Mucosa of rectum (tissue), 2 donors: ENCODE measurements around the gene AGAP3.

Experiments
- H3K27ac ChIP-seq, 2 donors: one replicate each; pipeline ENCODE4 v1.7.0; 2013; ENCODE audit warnings: inconsistent platforms in 2 of 2, low read depth in 2 of 2, low read length in 2 of 2
- H3K27me3 ChIP-seq, 2 donors: one replicate each; pipeline ENCODE4 v1.7.0; 2013; ENCODE audit warnings: low read length in 2 of 2; ENCODE audit not compliant: control insufficient read depth in 2 of 2, insufficient read depth in 2 of 2
- H3K36me3 ChIP-seq, 2 donors: one replicate each; pipeline ENCODE4 v1.7.0; 2013; ENCODE audit warnings: low read length in 2 of 2; ENCODE audit not compliant: control insufficient read depth in 2 of 2, insufficient read depth in 2 of 2
- H3K4me1 ChIP-seq, 2 donors: one replicate each; pipeline ENCODE4 v1.7.0; 2013; ENCODE audit warnings: low read length in 2 of 2, mild to moderate bottlenecking in 1 of 2; ENCODE audit not compliant: control insufficient read depth in 2 of 2, insufficient read depth in 2 of 2
- H3K4me3 ChIP-seq, 2 donors: one replicate each; pipeline ENCODE4 v1.7.0; 2013; ENCODE audit warnings: low read length in 2 of 2
- H3K9ac ChIP-seq, 2 donors: one replicate each; pipeline ENCODE4 v1.7.0; 2013; ENCODE audit warnings: low read length in 2 of 2, low read depth in 1 of 2, mild to moderate bottlenecking in 1 of 2
- H3K9me3 ChIP-seq, 2 donors: one replicate each; pipeline ENCODE4 v1.7.0; 2013; ENCODE audit warnings: low read length in 2 of 2; ENCODE audit not compliant: control insufficient read depth in 2 of 2
- donor health status: healthy.
- donor health status: Normal muscosa, but diverticular disease.

AGAP3 gene

GRCh38 chr7:151073990-151074389 lies 12.3 kb upstream of the AGAP3 start:
- H3K9me3 ChIP-seq, result no peaks in the 10 kb centered on the region
- H3K9ac ChIP-seq, result no peak overlapping the region
- peaks cover 8 to 11% of the 10 kb centered on the region in 2 donors for H3K4me1 ChIP-seq
- no peak overlapping the region for H3K4me3 ChIP-seq
- H3K27ac ChIP-seq, result no peak overlapping the region
- H3K27me3 ChIP-seq, result no peaks in the 10 kb centered on the region
- peaks cover 43 to 52% of the 10 kb centered on the region in 2 donors for H3K36me3 ChIP-seq

GRCh38 chr7:151074817-151075661 lies 11.2 kb upstream of the AGAP3 start:
- Histone ChIP-seq H3K4me3 (no peak overlapping the region), H3K36me3 (peaks cover 35 to 41% of the 10 kb centered on the region in 2 donors), H3K9ac (no peak overlapping the region), H3K9me3 (no peaks in the 10 kb centered on the region), H3K27ac (no peak overlapping the region), H3K4me1 (peaks cover 18 to 21% of the 10 kb centered on the region in 2 donors), H3K27me3 (no peaks in the 10 kb centered on the region)

- Histone ChIP-seq H3K4me1 (peaks cover 19 to 23% of the 10 kb centered on the region in 2 donors), H3K36me3 (peaks cover 29 to 35% of the 10 kb centered on the region in 2 donors), H3K27ac (no peak overlapping the region), H3K4me3 (no peak overlapping the region), H3K9me3 (no peaks in the 10 kb centered on the region), H3K27me3 (no peaks in the 10 kb centered on the region), H3K9ac (no peak overlapping the region)
These were observed 10.7 kb upstream of the AGAP3 start for GRCh38 chr7:151075662-151075971.

GRCh38 chr7:151075978-151076426 lies 10.3 kb upstream of the AGAP3 start:
- peaks cover 19 to 25% of the 10 kb centered on the region in 2 donors for H3K4me1 ChIP-seq
- no peaks in the 10 kb centered on the region for H3K27me3 ChIP-seq
- no peak overlapping the region for H3K9ac ChIP-seq
- H3K4me3 ChIP-seq, result no peak overlapping the region
- H3K9me3 ChIP-seq, result no peaks in the 10 kb centered on the region
- H3K27ac ChIP-seq, result no peak overlapping the region
- peaks cover 25 to 31% of the 10 kb centered on the region in 2 donors for H3K36me3 ChIP-seq

GRCh38 chr7:151076863-151077704 lies 9.2 kb upstream of the AGAP3 start:
- no peaks in the 10 kb centered on the region for H3K9me3 ChIP-seq
- H3K27ac ChIP-seq, result no peak overlapping the region
- H3K4me1 ChIP-seq, result peaks cover 29 to 35% of the 10 kb centered on the region in 2 donors
- no peaks in the 10 kb centered on the region for H3K27me3 ChIP-seq
- H3K36me3 ChIP-seq, result peaks cover 19 to 24% of the 10 kb centered on the region in 2 donors
- no peak overlapping the region for H3K4me3 ChIP-seq
- H3K9ac ChIP-seq, result no peak overlapping the region

- H3K27me3 ChIP-seq, result no peaks in the 10 kb centered on the region
- peaks cover 35 to 42% of the 10 kb centered on the region in 2 donors for H3K4me1 ChIP-seq
- no peak overlapping the region for H3K27ac ChIP-seq
- H3K36me3 ChIP-seq, result peaks cover 19 to 22% of the 10 kb centered on the region in 2 donors
- no peak overlapping the region for H3K4me3 ChIP-seq
- no peaks in the 10 kb centered on the region for H3K9me3 ChIP-seq
- no peak overlapping the region for H3K9ac ChIP-seq
These were observed 8.5 kb upstream of the AGAP3 start for GRCh38 chr7:151077705-151078232.

GRCh38 chr7:151078233-151079040 lies 7.8 kb upstream of the AGAP3 start:
- H3K9ac ChIP-seq, result no peak overlapping the region
- H3K4me3 ChIP-seq, result no peak overlapping the region
- H3K27ac ChIP-seq, result no peak overlapping the region
- H3K36me3 ChIP-seq, result peaks cover 19 to 22% of the 10 kb centered on the region in 2 donors
- no peaks in the 10 kb centered on the region for H3K27me3 ChIP-seq
- H3K4me1 ChIP-seq, result peaks cover 35 to 43% of the 10 kb centered on the region in 2 donors
- no peaks in the 10 kb centered on the region for H3K9me3 ChIP-seq

- H3K36me3 ChIP-seq, result peaks cover 14 to 17% of the 10 kb centered on the region in 2 donors
- no peaks in the 10 kb centered on the region for H3K9me3 ChIP-seq
- no peaks in the 10 kb centered on the region for H3K27me3 ChIP-seq
- H3K27ac ChIP-seq, result peak overlapping the region in 1 of 2 donors; percentile 90
- H3K4me3 ChIP-seq, result peak overlapping the region; percentile 83 to 91
- H3K4me1 ChIP-seq, result peaks cover 40 to 47% of the 10 kb centered on the region in 2 donors
- peak overlapping the region; percentile 89 to 91 for H3K9ac ChIP-seq
These were observed 6.9 kb upstream of the AGAP3 start for GRCh38 chr7:151079199-151079910.

GRCh38 chr7:151080067-151080521 lies 6.2 kb upstream of the AGAP3 start:
- Histone ChIP-seq H3K4me3 (peak overlapping the region; percentile 83 to 91), H3K9me3 (no peaks in the 10 kb centered on the region), H3K27ac (peak overlapping the region; percentile 90 to 94), H3K36me3 (peaks cover 9% of the 10 kb centered on the region in 2 donors), H3K4me1 (peaks cover 40 to 47% of the 10 kb centered on the region in 2 donors), H3K9ac (peak overlapping the region; percentile 89 to 91), H3K27me3 (no peaks in the 10 kb centered on the region)
